Prostate gland (tissue), 2 donors: ENCODE results near the gene ZBED3.

Source experiments
- POLR2A ChIP-seq: fragments of 450-650 bp; IDR thresholded peaks from one replicate; pipeline ENCODE4 v1.6.1; 2016; ENCODE audit warnings: antibody characterized with exemption, mild to moderate bottlenecking
- TF ChIP-seq, protein P1 (sequence below), 4 experiments: fragments of 200-600 bp in 2 of 4; fragments of 450-650 bp in 2 of 4; sonication (generic) in 2 of 4; IDR thresholded peaks; 1 replicate in 3 of 4; 2 replicates in 1 of 4; pipeline ENCODE4 v1.5.1; 2016 to 2019; ENCODE audit warnings: antibody characterized with exemption in 4 of 4, mild to moderate bottlenecking in 2 of 4, moderate library complexity in 2 of 4

- TF ChIP-seq POLR2A, result no peak
- TF ChIP-seq, protein P1, sequence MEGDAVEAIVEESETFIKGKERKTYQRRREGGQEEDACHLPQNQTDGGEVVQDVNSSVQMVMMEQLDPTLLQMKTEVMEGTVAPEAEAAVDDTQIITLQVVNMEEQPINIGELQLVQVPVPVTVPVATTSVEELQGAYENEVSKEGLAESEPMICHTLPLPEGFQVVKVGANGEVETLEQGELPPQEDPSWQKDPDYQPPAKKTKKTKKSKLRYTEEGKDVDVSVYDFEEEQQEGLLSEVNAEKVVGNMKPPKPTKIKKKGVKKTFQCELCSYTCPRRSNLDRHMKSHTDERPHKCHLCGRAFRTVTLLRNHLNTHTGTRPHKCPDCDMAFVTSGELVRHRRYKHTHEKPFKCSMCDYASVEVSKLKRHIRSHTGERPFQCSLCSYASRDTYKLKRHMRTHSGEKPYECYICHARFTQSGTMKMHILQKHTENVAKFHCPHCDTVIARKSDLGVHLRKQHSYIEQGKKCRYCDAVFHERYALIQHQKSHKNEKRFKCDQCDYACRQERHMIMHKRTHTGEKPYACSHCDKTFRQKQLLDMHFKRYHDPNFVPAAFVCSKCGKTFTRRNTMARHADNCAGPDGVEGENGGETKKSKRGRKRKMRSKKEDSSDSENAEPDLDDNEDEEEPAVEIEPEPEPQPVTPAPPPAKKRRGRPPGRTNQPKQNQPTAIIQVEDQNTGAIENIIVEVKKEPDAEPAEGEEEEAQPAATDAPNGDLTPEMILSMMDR (IDR thresholded peaks at IDR 0.05), result no peak
These were observed 6.2 kb downstream of the ZBED3 start for GRCh38 chr5:77080905-77081304.
